Neural cell (in vitro differentiated cells): Measurements from ENCODE around the gene RASSF4. TPM values are rescaled to one million over a fixed set of nuclear protein-coding genes. Genes with fewer than 3 reads are reported as not detected.

Source experiments
- H2AFZ ChIP-seq: fragments of 200-600, 300-800 bp; sonication (generic), shearing (Covaris generic); 2 replicates; pipeline ENCODE4 v1.6.0; 2014; ENCODE audit warnings: low read depth, mild to moderate bottlenecking, antibody characterized with exemption, low read length, moderate library complexity
- H3F3A ChIP-seq: fragments of 200-600 bp; shearing (Covaris generic); 2 replicates; pipeline ENCODE4 v1.6.1; 2016; ENCODE audit warnings: mild to moderate bottlenecking, moderate library complexity, mixed read lengths, antibody characterized with exemption, low read length; ENCODE audit not compliant: insufficient read depth, poor library complexity, severe bottlenecking
- H3K27ac ChIP-seq: fragments of 200-600, 300-800 bp; sonication (generic), shearing (Covaris generic); 2 replicates; pipeline ENCODE4 v1.5.1; 2014; ENCODE audit warnings: mild to moderate bottlenecking, low read length, moderate library complexity
- H3K27me3 ChIP-seq: fragments of 300-800, 200-600 bp; sonication (generic), shearing (Covaris generic); 2 replicates; pipeline ENCODE4 v1.6.0; 2014; ENCODE audit warnings: mild to moderate bottlenecking, low read depth, low read length, moderate library complexity; ENCODE audit not compliant: insufficient read depth
- H3K36me3 ChIP-seq: fragments of 300-800, 200-600 bp; sonication (generic), shearing (Covaris generic); 2 replicates; pipeline ENCODE4 v1.5.1; 2014; ENCODE audit warnings: mild to moderate bottlenecking, antibody characterized with exemption, low read length, moderate library complexity; ENCODE audit not compliant: insufficient read depth
- H3K4me2 ChIP-seq: fragments of 300-800, 200-600 bp; sonication (generic), shearing (Covaris generic); 2 replicates; pipeline ENCODE4 v1.6.0; 2014; ENCODE audit warnings: mild to moderate bottlenecking, low read length
- H3K4me3 ChIP-seq: fragments of 300-800, 200-600 bp; sonication (generic), shearing (Covaris generic); 2 replicates; pipeline ENCODE4 v1.5.1; 2014; ENCODE audit warnings: mild to moderate bottlenecking, low read length, moderate library complexity
- H3K79me2 ChIP-seq: fragments of 200-600 bp; shearing (Covaris generic); replicated peaks from 2 replicates; pipeline ENCODE4 v1.6.0; 2014; ENCODE audit warnings: mild to moderate bottlenecking, low read length, moderate library complexity; ENCODE audit not compliant: insufficient read depth
- H3K9ac ChIP-seq: fragments of 300-800, 200-600 bp; sonication (generic), shearing (Covaris generic); 2 replicates; pipeline ENCODE4 v1.6.1; 2016; ENCODE audit warnings: mild to moderate bottlenecking, low read length, mixed read lengths
- H3K9me2 ChIP-seq: fragments of 200-600 bp; shearing (Covaris generic); 2 replicates; pipeline ENCODE4 v1.6.1; 2016; ENCODE audit warnings: mild to moderate bottlenecking, low read length, mixed read lengths; ENCODE audit not compliant: insufficient read depth
- H3K9me3 ChIP-seq: fragments of 200-600, 300-800 bp; sonication (generic), shearing (Covaris generic); 2 replicates; pipeline ENCODE4 v1.6.1; 2016; ENCODE audit warnings: mild to moderate bottlenecking, mixed run types, low read length, moderate library complexity, mixed read lengths
- H4K20me1 ChIP-seq: fragments of 200-600 bp; shearing (Covaris generic); 2 replicates; pipeline ENCODE4 v1.6.1; 2016; ENCODE audit warnings: mild to moderate bottlenecking, mixed run types; ENCODE audit not compliant: insufficient read depth
- CTCF ChIP-seq: fragments of 450-650 bp; IDR thresholded peaks from 2 replicates; pipeline ENCODE4 v1.5.1; 2014; ENCODE audit warnings: antibody characterized with exemption, mild to moderate bottlenecking, moderate library complexity; ENCODE audit not compliant: poor library complexity, severe bottlenecking
- EP300 ChIP-seq: fragments of 450-650 bp; conservative IDR thresholded peaks from 2 replicates; pipeline ENCODE4 v1.6.1; 2014; ENCODE audit warnings: antibody characterized with exemption, mild to moderate bottlenecking, moderate library complexity; ENCODE audit not compliant: poor library complexity, severe bottlenecking
- EZH2 ChIP-seq: fragments of 200-600, 300-800 bp; shearing (Covaris generic), sonication (generic); IDR thresholded peaks from 2 replicates; pipeline ENCODE4 v1.6.1; 2014; ENCODE audit warnings: antibody characterized with exemption, low read length, borderline replicate concordance, mild to moderate bottlenecking; ENCODE audit not compliant: insufficient read depth, poor library complexity, severe bottlenecking
- MXI1 ChIP-seq: fragments of 450-650 bp; conservative IDR thresholded peaks from 2 replicates; pipeline ENCODE4 v1.6.1; 2014; ENCODE audit warnings: antibody characterized with exemption, mild to moderate bottlenecking; ENCODE audit not compliant: poor library complexity, severe bottlenecking
- POLR2AphosphoS5 ChIP-seq: IDR thresholded peaks from 2 replicates; pipeline ENCODE4 v1.6.1; 2012
- RAD21 ChIP-seq: fragments of 450-650 bp; conservative IDR thresholded peaks from 2 replicates; pipeline ENCODE4 v1.6.1; 2014; ENCODE audit warnings: antibody characterized with exemption, mild to moderate bottlenecking, moderate library complexity
- REST ChIP-seq: IDR thresholded peaks from 2 replicates; pipeline ENCODE4 v1.6.1; 2012; ENCODE audit warnings: borderline replicate concordance
- SMC3 ChIP-seq: fragments of 450-650 bp; conservative IDR thresholded peaks from 2 replicates; pipeline ENCODE4 v1.6.1; 2014; ENCODE audit warnings: antibody characterized with exemption, mild to moderate bottlenecking, moderate library complexity; ENCODE audit not compliant: poor library complexity
- TAF1 ChIP-seq: IDR thresholded peaks from 2 replicates; pipeline ENCODE4 v1.6.1; 2012; ENCODE audit warnings: low read depth
- polyA plus RNA-seq: library from polyadenylated mRNA; depleted of rRNA; stranded (reverse); fragments of >200 nt; gene quantifications from 2 replicates; pipeline ENCODE4 v1.2.3, GENCODE V29; 2014

Gene RASSF4
- polyA plus RNA-seq, 1 donor from 2014 or later = 10.2 TPM

- Histone ChIP-seq H3K4me2 (no peak overlapping the region), H3K4me3 (no peak overlapping the region), H3K36me3 (no peaks in the 10 kb centered on the region), H3K9me2 (no peaks in the 10 kb centered on the region), H3F3A (no peaks in the 10 kb centered on the region), H3K27ac (no peak overlapping the region), H2AFZ (no peak overlapping the region), H3K9me3 (no peaks in the 10 kb centered on the region), H4K20me1 (no peaks in the 10 kb centered on the region), H3K9ac (no peak overlapping the region), H3K79me2 (no peaks in the 10 kb centered on the region), H3K27me3 (no peaks in the 10 kb centered on the region)
- TF ChIP-seq POLR2AphosphoS5 (no peak), TAF1 (no peak), EZH2 (no peak), RAD21 (no peak), CTCF (no peak)
These were observed 23.7 kb upstream of the RASSF4 start for GRCh38 chr10:44935966-44936295.

GRCh38 chr10:44936314-44936975 lies 23.2 kb upstream of the RASSF4 start:
- H2AFZ ChIP-seq = no peak overlapping the region
- no peaks in the 10 kb centered on the region for H3K27me3 ChIP-seq
- no peaks in the 10 kb centered on the region for H3K36me3 ChIP-seq
- no peak overlapping the region for H3K27ac ChIP-seq
- no peaks in the 10 kb centered on the region for H3K9me3 ChIP-seq
- no peak overlapping the region for H3K4me3 ChIP-seq
- H3K4me2 ChIP-seq = no peak overlapping the region
- H4K20me1 ChIP-seq = no peaks in the 10 kb centered on the region
- no peaks in the 10 kb centered on the region for H3K9me2 ChIP-seq
- no peaks in the 10 kb centered on the region for H3K79me2 ChIP-seq
- H3K9ac ChIP-seq = no peak overlapping the region
- no peak for TF ChIP-seq RAD21
- TF ChIP-seq POLR2AphosphoS5 = no peak
- no peak for TF ChIP-seq EZH2
- TF ChIP-seq SMC3 = no peak
- no peak for TF ChIP-seq REST
- TF ChIP-seq TAF1 = no peak
- no peak for TF ChIP-seq CTCF
- TF ChIP-seq EP300 = no peak
- TF ChIP-seq MXI1 = no peak
- H3F3A ChIP-seq = no peaks in the 10 kb centered on the region
